Brain microvascular endothelial cell (primary cell): Measurements from ENCODE around the gene CABCOCO1.

ENCODE experiments used
- DNase-seq: peaks from one replicate; pipeline ENCODE4 v3.0.0-alpha.2; 2020
- H3K27ac ChIP-seq: fragments of 250-450 bp; sonication (Bioruptor Pico); 2 replicates; pipeline ENCODE4 v1.5.1; 2020; ENCODE audit warnings: mild to moderate bottlenecking, moderate library complexity
- H3K27me3 ChIP-seq: fragments of 250-450 bp; sonication (Bioruptor Pico); replicated peaks from 2 replicates; pipeline ENCODE4 v1.5.1; 2020; ENCODE audit warnings: mild to moderate bottlenecking
- H3K36me3 ChIP-seq: fragments of 250-450 bp; sonication (Bioruptor Pico); replicated peaks from 2 replicates; pipeline ENCODE4 v1.5.1; 2020; ENCODE audit warnings: mild to moderate bottlenecking
- H3K4me3 ChIP-seq: 2 replicates; pipeline ENCODE4 v1.5.1; 2011; ENCODE audit warnings: low read depth, mild to moderate bottlenecking, control low read depth, low read length, moderate library complexity
- in situ Hi-C: cut with HindIII; loops from 2 replicates; pipeline ENCODE4 v1.10.0; 2017; ENCODE audit warnings: low sequenced_read_pairs, low pct_ligation_motif_present
- TF ChIP-seq, protein P1 (sequence below): IDR thresholded peaks from 2 replicates; pipeline ENCODE4 v1.5.1; 2011; ENCODE audit warnings: low read depth, mild to moderate bottlenecking, moderate library complexity, low read length, control low read depth, inconsistent platforms; ENCODE audit errors: missing control alignments

Gene CABCOCO1, protein sequence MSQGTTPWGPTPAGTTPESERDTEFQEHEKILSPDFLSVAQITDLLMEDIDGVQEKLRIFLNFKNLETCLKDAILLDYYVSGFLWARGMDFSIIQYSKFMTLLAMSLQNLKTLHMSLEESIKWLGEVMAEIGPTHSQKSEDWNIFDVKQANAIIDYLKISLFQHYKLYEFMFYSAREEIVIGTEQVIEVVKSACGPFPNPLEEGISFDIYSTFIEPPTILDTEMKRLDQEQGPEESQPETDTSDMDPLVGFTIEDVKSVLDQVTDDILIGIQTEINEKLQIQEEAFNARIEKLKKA

DNA sequence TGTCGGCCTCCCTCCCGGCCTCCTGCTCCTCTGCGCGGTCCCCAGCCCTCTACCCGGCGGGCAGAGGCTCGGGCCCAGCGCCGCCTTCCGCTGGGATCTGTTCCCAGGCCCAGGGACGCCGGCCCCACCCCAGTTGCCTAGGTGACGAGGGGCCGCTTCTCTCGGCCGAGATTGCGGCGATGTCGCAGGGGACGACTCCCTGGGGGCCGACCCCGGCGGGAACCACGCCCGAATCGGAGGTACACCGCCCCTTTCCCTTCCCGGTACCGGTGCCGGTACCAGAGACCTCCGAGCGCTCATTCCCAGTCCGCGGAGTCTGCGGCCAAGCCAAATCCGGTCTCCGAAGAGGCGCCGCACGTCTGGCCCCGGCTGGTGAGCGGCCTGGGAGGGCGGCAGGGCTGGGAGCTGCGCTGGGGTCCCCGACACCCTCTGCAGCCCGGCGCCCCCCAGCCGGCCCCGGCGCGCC, at the start of gene CABCOCO1:
CABCOCO1 (plus strand) TSS at position 136 of the 466 bp plus-strand sequence; CDS start at position 180, 44 bp downstream.
- Histone ChIP-seq H3K36me3 (no peaks in the 10 kb centered on the region), H3K27ac (peak within 1 kb of the TSS; percentile 1), H3K4me3 (peak within 1 kb of the TSS; percentile 68), H3K27me3 (no peaks in the 10 kb centered on the region)
- in situ Hi-C loops, result no loop called here
- TF ChIP-seq, protein P1, sequence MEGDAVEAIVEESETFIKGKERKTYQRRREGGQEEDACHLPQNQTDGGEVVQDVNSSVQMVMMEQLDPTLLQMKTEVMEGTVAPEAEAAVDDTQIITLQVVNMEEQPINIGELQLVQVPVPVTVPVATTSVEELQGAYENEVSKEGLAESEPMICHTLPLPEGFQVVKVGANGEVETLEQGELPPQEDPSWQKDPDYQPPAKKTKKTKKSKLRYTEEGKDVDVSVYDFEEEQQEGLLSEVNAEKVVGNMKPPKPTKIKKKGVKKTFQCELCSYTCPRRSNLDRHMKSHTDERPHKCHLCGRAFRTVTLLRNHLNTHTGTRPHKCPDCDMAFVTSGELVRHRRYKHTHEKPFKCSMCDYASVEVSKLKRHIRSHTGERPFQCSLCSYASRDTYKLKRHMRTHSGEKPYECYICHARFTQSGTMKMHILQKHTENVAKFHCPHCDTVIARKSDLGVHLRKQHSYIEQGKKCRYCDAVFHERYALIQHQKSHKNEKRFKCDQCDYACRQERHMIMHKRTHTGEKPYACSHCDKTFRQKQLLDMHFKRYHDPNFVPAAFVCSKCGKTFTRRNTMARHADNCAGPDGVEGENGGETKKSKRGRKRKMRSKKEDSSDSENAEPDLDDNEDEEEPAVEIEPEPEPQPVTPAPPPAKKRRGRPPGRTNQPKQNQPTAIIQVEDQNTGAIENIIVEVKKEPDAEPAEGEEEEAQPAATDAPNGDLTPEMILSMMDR, result no peak
- DNase-seq, result peak; percentile 33

DNA sequence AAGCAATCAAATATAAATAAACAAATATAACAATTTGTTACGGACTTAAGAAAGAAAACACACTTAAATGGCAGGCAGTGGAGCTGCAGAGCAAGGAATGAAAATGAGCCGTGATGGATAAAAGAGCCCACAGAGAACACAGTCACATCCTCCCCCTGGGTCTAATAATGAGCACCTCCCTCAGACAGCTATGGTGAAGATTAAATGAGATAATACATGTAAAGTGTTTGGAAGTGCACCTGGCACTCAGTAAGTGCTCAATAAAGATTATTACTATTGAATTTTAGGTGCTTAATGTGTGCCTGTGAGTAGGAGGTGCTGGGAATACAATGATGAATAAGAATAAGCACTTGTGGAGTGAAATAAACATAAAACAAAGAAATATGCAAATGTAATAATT, 49.1 kb upstream of the CABCOCO1 start:
- TF ChIP-seq, protein P1, result no peak
- H3K27ac ChIP-seq, result no peak overlapping the region
- no peaks in the 10 kb centered on the region for H3K36me3 ChIP-seq
- H3K27me3 ChIP-seq, result no peaks in the 10 kb centered on the region
- H3K4me3 ChIP-seq, result no peak overlapping the region
- in situ Hi-C loops, result no loop called here
- no peak for DNase-seq

DNA sequence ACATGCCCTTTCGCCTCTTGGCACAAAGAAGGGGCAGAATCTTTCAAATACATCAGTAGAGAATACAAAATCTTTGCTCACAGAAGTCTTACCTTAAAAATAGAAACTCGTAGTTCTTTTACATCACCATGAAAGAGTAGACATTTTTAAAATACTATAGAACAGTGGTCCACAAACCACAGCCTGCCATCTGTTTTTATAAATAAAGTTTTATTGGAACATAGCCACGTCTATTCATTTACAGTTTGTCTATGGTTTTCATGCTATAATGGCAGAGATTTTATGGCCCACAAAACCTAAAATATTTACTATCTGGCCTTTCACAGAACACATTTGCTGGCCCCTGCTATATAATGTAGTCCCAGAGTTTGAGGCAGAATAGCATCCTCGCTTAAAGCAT, 46.1 kb upstream of the CABCOCO1 start:
- in situ Hi-C loops, result no loop called here
- TF ChIP-seq, protein P1, result no peak
- Histone ChIP-seq H3K36me3 (no peaks in the 10 kb centered on the region), H3K4me3 (no peak overlapping the region), H3K27ac (no peak overlapping the region), H3K27me3 (no peaks in the 10 kb centered on the region)
- no peak for DNase-seq

DNA sequence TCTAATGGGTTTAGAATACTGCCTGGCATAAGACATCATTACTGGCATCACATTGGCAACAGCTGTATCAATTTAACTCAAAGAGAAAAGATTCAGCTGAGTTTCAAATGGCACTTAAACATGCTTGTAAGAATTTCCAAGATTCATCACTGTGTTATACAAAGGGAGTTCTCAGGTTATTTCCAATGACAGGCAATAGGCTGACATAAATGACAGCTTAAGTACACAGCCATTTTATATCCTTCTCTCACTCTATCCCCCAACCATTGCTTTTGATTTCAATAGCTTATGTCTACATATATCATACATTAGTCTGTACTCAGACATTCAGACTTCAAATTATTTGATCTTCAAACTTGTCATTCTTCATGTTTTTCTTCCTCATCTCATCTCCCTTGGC, 45.5 kb upstream of the CABCOCO1 start:
- H3K4me3 ChIP-seq, result no peak overlapping the region
- no peak for DNase-seq
- H3K27me3 ChIP-seq, result no peaks in the 10 kb centered on the region
- H3K36me3 ChIP-seq, result no peaks in the 10 kb centered on the region
- TF ChIP-seq, protein P1, result no peak
- H3K27ac ChIP-seq, result no peak overlapping the region
- in situ Hi-C loops, result no loop called here

DNA sequence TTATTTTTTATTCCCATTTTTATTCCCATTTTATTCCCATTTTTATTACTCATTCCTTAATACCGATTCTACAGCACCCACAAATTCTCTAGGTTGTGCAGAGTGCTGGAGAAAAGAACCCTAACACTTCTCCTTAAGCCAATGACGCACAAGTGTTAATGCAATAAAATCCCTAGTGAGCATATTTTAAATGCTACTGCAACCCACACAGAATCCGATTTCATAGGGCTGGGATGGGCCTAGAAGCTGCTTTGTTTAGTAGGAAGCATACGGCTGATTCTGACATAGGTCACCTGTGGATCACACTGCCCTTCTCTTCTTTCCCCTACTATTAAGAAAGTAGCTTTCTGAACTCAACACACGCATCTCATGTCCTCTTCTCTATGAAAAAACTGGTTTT, 45.1 kb upstream of the CABCOCO1 start:
- in situ Hi-C loops, result no loop called here
- Histone ChIP-seq H3K36me3 (no peaks in the 10 kb centered on the region), H3K27ac (no peak overlapping the region), H3K27me3 (no peaks in the 10 kb centered on the region), H3K4me3 (no peak overlapping the region)
- DNase-seq, result no peak
- TF ChIP-seq, protein P1, result no peak
